Heart left ventricle (tissue), 13 donors: ENCODE data around the gene PARD3B.

ENCODE experiments used
- POLR2A ChIP-seq, 2 donors: fragments of 450-650 bp; IDR thresholded peaks; one replicate each; pipeline ENCODE4 v1.6.1; 2017; ENCODE audit warnings: antibody characterized with exemption in 2 of 2, mild to moderate bottlenecking in 2 of 2, moderate library complexity in 2 of 2
- TF ChIP-seq, protein P1 (sequence below), 12 donors: fragments of 200-600 bp; sonication (generic) in 4 of 12; IDR thresholded peaks; one replicate each; pipeline versions ENCODE4 v1.5.0 to v1.8.0; 2018 to 2022; ENCODE audit warnings: antibody characterized with exemption in 12 of 12, mild to moderate bottlenecking in 5 of 12
- donor health status: ischemic (EF 13 %, LVEDD 7.1; RV severe dilation, severe dysfunction).
- donor health status: DM: no; HTN: yes; CAD: no.
- donor health status: DM: no; HTN: no; CAD: no.
- donor health status: ischemic (EF 25% LVEDD 6.9; RV normal size, moderate dysfunction).
- donor health status: ischemic (EF 25% LVEDD 5.7; RV mildly dilated, moderate dysfunction).
- donor health status: ischemic (EF 35%, LVEDD 5.7; RV mildly dilated, moderate dysfunction).
- donor health status: nonischemic (EF 11% LVEDD 7.7; RV severe dilation, severe dysfunction).
- donor health status: DM: yes; HTN: yes; CAD: no.
- donor health status: PGD.
- donor health status: ischemic (EF 29% LVEDD 5.4; RV normal size, mild dysfunction).
- donor health status: nonischemic (EF 23%, LVEDD 6.1; RV moderate dilation, normal function).

DNA sequence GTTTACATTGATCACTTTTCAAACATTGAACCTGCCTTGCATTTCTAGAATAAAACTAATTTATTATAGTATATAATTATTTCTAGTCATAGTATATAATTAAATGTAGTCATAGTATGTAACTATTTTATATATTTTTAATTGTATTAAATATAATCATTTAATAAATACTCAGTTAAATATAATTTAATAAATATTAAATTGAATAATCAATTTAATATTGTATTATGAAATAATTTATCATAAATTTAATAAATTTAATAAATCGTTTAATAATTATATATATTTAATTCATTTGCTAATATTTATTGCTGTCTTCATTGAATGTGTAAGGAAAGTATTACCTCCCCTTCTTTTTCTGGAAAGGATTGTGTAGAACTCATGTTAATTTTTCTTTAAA lies 911.4 kb downstream of the PARD3B start:
- TF ChIP-seq, protein P1, sequence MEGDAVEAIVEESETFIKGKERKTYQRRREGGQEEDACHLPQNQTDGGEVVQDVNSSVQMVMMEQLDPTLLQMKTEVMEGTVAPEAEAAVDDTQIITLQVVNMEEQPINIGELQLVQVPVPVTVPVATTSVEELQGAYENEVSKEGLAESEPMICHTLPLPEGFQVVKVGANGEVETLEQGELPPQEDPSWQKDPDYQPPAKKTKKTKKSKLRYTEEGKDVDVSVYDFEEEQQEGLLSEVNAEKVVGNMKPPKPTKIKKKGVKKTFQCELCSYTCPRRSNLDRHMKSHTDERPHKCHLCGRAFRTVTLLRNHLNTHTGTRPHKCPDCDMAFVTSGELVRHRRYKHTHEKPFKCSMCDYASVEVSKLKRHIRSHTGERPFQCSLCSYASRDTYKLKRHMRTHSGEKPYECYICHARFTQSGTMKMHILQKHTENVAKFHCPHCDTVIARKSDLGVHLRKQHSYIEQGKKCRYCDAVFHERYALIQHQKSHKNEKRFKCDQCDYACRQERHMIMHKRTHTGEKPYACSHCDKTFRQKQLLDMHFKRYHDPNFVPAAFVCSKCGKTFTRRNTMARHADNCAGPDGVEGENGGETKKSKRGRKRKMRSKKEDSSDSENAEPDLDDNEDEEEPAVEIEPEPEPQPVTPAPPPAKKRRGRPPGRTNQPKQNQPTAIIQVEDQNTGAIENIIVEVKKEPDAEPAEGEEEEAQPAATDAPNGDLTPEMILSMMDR (IDR thresholded peaks at IDR 0.05) = no peak
- TF ChIP-seq POLR2A (IDR thresholded peaks at IDR 0.05) = no peak
